Subcutaneous adipose tissue (tissue), 4 donors: ENCODE data around the gene SYCP2. TPM values are rescaled to one million over a fixed set of nuclear protein-coding genes. Genes with fewer than 3 reads are reported as not detected.

Experiments used
- CTCF ChIP-seq: fragments of 450-650 bp; IDR thresholded peaks from one replicate; pipeline ENCODE4 v1.5.1; 2016; ENCODE audit warnings: low read depth, mild to moderate bottlenecking, control low read depth, antibody characterized with exemption, moderate library complexity
- small RNA-seq: library from RNA; depleted of rRNA; stranded (forward); fragments of <200 nt; gene quantifications from one replicate; pipeline ENCODE3, GENCODE V24; 2016
- total RNA-seq, 4 donors: library from RNA; depleted of rRNA; stranded (reverse); fragments of >200 nt; gene quantifications; one replicate each; pipeline ENCODE4 v1.1.0, GENCODE V29; 2016

SYCP2 gene
- total RNA-seq, 4 donors from 2014 or later, result 3.1 to 7.8 (median 3.8) TPM

DNA sequence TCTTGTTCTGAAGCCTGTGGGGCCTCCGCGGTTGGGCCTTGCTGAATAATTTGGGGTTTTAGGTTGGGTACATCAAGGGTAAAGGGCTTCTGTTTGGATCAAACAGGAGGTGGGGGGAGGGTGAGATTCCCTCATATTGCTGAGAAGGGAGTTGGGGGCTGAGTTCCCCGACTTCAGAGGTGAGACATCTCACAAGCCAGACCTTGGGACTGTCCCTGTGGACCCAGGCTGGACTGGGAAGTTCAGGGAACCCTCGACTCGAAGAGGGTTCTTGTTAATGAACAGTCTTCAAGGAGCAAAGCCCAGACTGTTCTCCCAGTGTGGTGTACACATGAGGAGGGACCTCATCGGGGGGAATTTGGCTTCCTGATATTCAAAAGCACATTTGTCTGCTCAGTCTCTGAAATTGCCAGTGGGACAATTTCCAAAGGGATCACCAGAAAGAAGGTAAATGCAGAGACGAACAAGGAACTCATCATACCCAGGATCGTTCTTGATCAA is 118.5 kb downstream of the SYCP2 start:
- no peak for TF ChIP-seq CTCF

DNA sequence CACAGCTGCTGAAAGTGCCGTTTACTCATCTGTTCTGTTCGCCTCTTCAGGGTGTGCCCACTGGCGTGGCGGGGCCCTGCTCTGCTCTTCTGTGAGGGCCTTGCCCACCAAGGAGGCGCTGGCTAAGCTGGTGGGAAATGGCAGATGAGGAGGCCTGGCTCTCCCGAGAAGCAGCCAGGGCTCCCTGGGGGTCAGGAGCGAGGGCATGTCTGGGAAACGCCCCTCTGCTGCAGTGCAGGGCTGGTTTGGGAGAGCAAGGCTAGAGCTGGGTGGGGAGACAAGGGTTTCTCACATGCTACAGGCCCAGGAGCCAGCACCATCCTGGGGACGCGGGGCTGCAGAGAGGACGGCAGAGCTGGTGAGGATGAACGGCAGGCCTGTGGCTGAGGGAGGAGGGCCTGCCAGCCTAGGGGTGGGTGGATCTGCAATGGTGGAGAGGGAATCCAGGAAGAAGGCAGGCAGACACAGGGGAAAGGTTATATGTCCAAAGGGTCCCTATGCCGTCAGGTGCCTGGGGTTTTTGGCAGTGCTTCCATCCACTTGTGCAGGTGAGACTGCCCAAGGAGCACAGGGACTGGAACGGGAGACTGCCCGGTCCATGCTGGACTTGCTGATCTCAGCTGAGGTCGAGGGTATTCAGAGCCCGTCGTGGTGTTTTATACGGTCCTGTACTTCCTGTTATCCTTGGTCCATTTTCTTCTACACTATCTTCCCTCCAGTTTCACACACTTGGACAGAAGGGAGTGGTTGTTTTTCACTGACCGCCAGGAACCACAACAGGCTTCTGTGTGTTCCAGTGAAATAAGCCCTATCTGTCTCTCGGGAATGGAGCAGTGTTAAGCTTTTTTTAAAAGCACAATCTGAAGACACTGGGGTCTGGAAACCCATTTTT is 119.2 kb downstream of the SYCP2 start:
- no peak for TF ChIP-seq CTCF

Small RNA genes lying within 50 kb of the gene (small RNA-seq; reads per million reads assigned to genes)
- gene RNU7-141P, result not detected

Other genes with a start within 250 kb of the SYCP2 start
- gene PPP1R3D, start 6.7 kb upstream of the SYCP2 start, total RNA-seq, result 1 to 10 TPM; 5.1 to 8.7 (median 6.8) TPM
- 10 to 100 TPM in 1 of 4 donors, 1 to 10 TPM in 3; 5.7 to 10.7 (median 7.9) TPM for gene FAM217B, start 6.8 kb upstream of the SYCP2 start, total RNA-seq
- 1 to 10 TPM; 1.7 to 4.0 (median 3.5) TPM for gene CDH26, start 24.8 kb upstream of the SYCP2 start, total RNA-seq